ENCODE data around the gene PTPRD.

The PTPRD gene

DNA sequence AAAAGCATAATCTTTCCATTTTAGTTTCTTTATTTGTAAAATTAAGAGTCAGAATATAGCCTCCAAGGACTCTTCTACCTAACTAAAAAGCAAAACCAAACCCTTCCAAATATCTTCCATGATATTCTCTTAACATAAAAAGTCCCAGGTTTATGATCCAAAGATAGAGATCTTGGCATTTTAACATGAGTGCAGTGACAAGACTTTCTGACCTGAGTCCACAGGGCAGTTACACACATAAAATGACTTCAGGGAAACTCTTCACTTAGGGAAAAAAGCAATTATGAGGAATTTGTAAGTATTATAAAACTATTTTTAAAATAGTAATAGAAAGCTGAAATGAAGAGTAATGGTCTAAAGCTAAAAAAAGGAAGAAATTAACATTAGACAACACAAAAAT, 2040.6 kb downstream of the PTPRD start:
- no peak for DNase-seq (ENCODE audit: low read depth)

DNA sequence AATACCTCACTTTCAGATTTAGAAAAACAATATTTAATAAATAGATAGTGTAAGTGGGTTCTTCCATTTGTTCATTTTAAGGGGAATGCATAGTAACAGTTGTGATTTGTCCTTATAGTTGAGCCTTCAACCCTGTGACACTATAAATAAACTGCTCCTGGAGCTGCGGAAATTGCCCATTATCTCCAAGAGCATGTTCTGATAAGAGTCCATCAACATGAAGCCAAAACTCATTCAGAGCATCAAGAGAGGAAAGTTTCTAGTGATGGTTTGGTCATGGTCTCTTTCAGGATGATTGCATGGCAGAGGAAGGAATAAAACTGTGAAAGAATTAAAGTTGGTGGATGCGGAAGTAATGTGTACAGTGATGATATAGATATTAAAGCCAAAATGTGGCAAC, 2041.2 kb downstream of the PTPRD start:
- DNase-seq (ENCODE audit: low read depth): no peak

DNA sequence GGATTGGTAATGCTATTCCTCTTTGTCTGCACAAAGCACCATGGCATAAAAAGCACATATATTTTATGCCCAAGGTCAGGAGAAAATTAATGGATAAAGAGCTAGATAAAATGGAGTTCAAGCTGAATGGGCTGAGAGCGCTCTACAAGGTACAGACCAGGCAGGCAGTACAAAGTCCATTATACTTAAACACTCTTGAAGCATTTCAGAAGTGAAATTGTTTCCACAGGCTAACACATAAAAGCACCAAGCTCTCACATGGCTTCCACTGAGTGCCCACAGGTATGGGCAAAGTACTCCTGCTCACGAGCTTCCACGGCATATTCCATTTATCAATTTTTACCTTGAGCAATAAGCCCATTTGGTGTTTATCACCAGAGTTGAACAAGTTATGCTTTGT, 2042.0 kb downstream of the PTPRD start:
- DNase-seq (ENCODE audit: low read depth): no peak

DNA sequence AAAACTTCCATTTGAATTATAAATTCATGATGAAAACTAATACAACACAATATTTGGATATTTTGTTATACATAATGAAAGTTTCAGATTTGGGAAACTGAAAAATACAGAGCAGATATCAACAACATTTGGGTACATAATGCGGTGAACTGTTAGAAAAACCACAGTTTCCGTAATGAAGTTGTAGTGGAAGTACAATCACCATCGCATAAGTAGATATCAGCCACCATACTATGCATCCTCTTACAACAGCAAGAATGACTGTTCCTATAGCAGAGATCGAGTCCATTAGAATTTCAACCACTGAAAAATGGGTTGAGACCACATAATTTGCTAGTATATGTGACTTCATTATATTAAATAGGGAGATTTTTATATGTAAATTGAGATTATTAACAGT, 2043.0 kb downstream of the PTPRD start:
- no peak for DNase-seq (ENCODE audit: low read depth)

DNA sequence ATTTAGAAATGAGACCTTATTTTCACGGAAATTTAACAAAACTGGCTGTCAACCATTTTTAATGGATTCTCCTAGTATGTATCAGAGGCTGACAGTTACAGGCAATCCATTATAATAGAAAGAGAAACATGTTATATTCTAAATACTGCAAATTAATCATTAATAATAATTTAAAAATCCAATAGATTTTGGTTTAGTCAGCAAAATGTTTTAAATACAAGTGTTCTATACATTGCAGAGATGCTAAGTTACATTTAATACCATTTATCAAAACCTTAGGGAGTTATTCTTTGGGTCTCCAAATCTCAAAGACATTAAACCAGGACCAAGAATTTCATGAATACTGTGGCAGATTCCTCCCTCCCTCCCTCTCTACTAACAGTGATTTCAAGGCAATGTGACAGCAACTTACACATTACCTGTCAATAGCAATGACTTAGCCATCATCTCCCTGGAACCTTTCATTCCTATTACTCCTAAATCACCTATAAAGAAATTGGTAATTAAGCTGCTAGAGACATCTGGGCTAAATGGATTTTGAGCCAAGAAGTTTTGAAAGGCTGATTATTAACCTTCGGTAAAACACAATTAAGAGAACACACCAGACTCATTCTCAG, 2044.7 kb downstream of the PTPRD start:
- no peak for DNase-seq (ENCODE audit: low read depth)

DNA sequence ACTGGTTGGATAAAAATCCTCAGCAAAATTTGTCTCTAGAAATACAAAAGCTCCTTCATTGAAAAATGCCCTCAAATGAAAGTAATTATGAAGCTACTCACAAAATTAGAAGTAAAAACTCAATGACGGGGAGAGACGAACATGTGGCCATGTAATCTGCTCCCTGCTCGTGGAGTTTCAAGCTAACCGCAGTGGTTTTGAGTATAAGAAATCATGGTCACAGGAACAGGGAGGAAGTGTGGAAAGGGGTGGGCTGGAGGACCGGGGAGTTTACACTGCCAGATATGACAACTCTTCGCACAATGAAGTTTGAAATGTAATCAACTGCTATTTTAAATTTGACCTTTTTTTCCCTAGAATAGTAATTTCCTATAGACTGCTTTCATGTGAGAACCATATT, 2047.8 kb downstream of the PTPRD start:
- DNase-seq (ENCODE audit: low read depth): no peak

DNA sequence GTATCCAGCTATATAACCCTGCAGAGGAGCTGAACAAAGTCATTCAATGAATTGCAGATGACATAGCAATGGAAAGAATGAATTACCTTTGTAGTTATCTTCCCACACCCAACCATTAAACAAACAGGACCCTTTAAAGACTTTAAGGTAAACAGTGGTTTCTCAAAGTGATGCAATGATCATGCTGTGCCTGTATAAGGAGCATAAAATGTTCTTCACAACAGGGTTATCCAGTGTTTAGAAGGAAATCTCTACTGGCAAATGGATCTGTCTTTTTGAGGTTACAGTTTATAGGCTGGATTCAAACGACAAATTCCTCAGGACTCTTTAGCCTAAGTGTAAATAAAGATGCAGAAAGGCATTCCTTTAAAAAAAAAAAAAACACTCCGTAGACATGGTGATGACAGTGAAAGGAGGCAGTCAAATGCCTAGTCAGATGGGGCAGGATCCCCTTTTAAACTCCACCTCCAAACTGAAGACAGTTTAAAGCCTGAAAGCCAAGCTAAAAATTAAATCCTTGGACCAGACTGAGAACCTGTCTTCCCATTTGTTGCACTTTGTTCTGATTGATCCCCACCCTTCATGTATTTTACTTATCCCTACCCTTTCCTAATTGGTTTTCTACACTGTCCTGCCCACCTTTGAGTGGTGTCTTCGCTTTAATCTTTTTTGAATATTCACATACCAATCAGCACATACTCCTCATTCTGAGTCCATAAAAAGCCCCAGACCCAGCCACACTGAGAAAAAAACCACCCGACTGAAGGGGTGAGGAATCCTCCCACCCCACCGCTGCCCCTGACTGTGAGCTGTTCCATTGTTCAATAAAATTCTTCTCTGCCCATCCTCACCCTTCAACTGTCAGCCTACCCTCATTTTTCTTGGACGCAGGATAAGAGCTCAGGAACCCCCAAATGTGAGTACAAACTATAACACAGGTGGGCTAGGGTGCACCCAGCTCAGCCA, 2052.0 kb downstream of the PTPRD start:
- no peak for DNase-seq (ENCODE audit: low read depth)

DNA sequence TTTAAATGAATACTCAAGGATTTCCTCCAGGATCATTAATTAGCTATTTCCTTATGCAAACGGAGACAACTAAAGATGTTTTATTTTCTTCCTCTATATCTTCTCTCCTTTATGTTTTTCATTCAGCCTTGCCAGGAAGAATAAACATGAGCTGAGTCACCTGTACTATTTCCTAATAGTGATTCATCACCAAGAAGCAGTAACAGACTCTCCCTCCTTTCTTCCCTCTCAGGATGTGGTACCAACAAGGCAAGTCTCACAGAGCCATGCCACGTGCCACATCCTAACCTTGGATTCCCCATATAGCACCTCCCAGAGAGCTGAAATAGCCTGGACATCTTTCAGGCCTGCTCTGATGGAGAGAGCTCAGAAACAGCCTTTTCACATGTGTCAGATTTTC, 2054.6 kb downstream of the PTPRD start:
- no peak for DNase-seq (ENCODE audit: low read depth)

DNA sequence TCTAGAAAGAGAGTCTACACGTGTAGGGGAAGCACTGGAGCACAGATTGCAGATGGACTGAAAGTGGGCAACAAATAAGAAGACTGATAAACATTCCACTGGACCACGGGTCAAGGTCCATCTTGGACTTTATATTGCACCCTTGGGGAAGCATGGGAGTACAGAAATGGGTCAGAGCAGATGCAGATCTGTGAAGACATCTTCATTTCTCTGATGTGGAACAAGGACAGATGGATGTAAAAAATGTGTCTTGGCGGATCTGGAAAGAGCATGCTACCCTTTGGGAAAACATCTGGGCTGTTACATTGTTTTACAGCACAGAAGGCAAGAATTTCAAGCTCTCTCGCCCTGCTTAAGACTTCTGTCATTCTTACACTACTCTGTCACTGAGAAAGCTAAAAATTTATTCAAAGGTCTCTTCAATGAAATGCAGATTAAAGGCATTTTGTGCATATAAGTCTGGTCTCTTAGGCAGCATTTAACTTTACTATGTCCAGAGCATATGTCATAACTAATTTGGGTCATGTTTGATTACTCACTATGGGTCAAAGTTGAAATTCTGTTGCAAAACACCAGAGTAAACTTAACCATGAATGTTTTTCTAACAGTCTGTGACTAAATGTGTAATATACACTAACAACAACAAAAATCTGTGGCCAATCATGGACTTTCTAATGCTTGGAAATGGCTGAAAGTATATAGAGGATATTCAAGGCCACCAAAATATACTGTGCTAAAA, 2056.9 kb downstream of the PTPRD start:
- no peak for DNase-seq (ENCODE audit: low read depth)

DNA sequence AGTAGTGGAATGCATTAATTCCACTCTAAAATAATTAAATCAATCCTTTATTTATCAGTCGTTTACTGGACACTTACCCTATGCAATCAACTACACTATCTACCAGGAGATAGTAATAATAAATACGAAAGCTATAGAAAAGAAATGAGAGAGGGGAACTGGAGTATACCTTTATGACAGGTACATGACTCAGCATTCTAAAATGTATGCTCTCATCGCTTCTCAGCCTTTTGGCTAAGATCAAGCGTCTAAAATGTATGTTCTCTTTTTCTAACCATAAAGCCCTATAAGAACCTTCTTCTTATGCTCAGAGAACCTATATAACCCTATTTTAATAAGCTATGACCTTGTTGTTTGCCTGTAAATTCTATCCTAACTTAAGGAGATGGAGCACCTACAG, 2059.4 kb downstream of the PTPRD start:
- DNase-seq (ENCODE audit: low read depth): no peak

DNA sequence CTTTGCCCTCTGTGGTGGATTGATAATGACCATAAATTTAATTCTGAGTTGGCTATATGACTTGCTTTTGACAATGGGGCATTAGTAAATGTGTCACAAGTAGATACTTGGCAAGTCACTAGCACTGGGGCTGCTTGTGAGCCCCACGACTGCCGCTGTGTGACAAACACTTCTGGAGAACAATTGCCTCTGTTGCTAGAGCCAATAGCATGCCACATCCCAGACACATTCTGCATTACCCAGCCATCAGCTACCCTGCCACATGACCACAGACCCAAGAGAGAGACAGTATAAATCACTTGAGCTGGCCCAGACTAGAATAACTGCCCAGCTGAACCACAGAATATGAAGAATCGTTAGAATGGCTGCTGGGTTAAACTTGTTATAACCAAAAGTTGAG, 2060.1 kb downstream of the PTPRD start:
- DNase-seq (ENCODE audit: low read depth): no peak

DNA sequence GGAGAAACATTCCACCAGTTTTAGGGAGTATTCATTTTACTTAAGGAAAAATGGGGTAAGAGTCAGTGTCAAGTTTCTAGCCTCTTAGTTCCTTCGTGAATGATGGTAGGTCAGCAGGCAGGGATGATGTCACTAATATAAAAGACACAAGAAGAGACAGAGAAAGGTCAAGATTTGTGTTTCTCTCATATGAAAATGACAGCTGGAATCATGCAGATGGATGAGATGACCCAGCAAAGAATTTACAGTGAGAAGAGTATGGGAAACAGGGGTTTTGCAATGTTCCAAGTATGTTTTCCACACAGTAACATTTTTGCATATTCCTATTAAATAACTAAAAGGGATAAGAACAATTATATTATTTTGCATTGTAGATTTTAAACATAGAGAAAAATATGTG, 2063.6 kb downstream of the PTPRD start:
- no peak for DNase-seq (ENCODE audit: low read depth)

DNA sequence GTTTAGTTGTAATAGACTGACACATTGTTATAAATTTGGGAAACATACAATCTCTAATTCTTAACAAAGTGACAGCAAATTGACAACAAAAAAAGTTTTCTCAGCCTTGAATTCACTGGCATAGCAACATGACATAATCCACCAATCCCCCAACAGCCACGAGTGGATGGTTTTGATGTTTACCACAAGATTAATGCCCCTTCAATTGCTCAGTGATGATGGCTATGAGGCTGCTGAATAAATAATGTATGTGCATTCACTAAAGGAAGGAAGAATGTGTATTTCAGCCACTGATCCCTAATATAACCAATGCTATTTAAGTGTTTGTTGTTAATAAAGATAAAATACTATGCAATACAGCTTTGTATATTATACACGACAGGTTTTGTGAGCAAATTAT, 2069.6 kb downstream of the PTPRD start:
- DNase-seq (ENCODE audit: low read depth): no peak

DNA sequence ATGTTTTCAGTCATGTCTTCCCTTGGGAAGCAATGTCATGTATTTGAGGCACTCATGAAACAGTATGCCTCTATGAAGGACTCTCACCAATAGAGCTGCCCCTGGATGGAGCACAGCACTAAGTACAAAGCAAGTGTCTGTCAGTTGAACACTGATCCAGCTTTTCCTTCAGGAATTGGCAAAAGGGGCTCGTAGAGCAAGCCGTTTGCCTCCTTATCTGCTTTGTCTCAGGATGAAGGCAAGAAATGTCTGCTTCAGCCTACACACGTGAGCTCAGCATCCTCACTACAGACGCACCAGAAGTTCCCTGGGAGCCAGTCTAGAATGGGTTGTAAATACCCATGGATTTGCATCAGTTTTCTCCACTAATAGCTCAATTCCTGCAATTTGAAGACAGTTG, 2070.3 kb downstream of the PTPRD start:
- no peak for DNase-seq (ENCODE audit: low read depth)

DNA sequence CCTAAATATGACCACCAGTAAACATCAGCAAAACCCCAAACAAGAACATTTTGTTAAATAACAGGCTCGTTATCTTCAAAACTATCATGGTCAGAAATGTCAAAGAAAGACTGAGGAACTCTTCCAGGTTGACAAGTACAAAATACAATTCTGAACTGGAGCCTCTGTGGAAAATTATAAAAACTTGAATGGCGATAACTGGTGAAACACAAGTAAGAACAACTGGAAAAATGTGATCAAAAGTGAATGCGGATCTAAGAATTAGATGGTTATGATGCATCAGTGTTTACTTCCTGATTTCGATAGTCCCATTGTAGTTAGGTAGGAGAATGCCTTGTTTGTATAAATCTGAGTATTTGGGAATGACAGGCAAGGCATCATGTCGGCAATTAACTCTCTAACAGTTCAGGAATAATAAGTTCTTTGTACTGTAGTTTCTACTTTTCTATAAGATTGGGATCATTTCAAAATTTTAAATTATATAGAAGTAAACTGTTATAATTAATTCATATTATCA, 2073.1 kb downstream of the PTPRD start:
- DNase-seq (ENCODE audit: low read depth): no peak

DNA sequence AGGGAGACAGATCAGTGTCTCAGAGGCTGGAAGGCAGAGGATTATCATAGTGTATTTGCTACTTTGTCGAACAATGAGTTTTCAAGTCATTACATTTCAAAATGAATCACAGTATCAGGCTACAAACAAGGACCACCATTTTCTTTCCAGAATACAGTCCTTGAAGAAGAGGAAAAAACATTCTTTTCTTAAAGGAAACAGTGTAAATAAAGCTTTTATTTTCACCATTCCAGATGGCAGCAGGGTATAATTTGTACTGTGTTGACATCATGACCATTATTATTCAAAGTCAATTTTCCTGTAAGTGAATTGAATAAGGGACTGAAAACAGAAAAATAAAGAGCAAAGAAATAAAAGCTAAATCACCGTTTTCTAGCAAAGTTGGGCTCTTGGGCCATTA, 2076.0 kb downstream of the PTPRD start:
- no peak for DNase-seq (ENCODE audit: low read depth)

DNA sequence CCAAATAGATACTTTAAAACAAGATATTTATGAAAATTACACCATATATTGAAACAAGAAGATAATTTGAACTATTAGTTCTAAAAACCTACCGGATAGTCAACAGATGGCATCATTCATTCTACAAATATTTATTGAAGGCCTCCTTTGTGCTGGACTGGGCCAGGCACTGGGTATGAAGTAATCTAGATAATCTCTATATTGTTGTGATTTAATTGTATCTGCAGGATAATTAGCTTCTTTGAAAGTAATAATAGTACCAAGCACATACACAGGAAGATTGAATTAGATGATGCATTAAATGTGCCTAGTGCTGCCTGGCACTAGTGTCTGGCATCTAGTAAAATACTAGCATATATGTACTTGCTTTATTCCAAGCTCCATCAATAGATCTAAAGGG, 2078.0 kb downstream of the PTPRD start:
- no peak for DNase-seq (ENCODE audit: low read depth)

DNA sequence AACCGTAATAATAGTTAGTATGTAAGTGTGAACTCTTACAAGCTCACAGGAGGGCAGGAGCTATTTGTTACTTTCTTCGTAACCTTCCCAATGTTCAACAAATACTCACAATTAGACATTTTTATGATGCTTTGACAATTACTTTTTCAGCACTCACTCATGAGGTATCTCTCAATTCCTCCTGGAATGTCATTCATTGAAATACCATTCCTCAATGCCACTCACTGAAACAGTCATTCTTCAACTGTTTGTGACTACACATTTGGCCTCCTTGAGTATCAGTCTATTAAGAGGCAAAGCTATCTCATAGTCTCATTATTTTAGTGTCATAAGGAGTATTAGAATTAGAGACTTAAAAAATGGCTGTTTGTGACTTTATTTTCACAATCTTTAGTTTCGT, 2079.1 kb downstream of the PTPRD start:
- DNase-seq (ENCODE audit: low read depth): no peak

DNA sequence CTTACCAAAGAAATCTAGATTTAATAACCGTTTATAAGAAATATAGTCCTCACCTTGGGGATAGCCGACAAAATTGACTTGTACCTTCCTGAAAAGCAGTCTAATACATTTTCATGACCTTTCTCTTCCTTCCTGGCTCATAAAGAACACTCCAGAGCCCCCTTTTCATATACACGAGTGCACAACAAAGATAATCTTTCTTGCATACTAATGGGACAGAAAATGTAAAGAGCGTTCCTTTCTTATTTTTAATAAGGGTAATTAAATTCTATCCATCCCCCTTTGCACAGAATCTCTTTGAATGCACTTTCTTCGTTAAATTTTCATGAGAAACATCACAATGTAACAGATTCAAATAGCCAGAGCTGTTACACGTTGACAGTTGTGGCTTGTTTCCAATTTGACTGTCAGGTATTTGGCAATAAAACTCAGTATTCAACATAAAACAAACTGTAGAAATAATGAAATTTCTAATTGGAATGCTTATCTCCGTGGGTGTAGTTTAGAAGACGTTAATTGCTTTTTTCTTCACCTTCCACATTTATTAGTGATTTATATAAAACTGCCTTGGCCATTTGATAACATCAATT, 2080.9 kb downstream of the PTPRD start:
- DNase-seq (ENCODE audit: low read depth): no peak

DNA sequence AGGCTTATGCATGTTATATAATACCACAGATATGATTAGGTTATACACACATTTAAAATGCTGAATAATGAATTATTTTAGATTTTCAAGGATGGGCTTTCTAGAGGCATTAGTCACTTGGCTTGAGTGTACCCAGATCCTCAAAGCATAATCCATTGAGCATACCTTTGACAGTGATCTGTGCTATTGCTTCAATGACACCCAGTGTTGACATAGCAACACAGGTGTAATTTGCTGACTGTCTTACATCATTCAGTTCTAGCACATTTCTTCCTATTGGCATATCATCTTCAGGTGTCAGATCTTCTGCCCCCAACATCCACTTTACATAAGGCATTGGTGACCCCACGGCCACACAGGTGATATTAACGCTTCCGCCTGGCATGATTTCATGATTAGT, 2091.7 kb downstream of the PTPRD start:
- no peak for DNase-seq (ENCODE audit: low read depth)

DNA sequence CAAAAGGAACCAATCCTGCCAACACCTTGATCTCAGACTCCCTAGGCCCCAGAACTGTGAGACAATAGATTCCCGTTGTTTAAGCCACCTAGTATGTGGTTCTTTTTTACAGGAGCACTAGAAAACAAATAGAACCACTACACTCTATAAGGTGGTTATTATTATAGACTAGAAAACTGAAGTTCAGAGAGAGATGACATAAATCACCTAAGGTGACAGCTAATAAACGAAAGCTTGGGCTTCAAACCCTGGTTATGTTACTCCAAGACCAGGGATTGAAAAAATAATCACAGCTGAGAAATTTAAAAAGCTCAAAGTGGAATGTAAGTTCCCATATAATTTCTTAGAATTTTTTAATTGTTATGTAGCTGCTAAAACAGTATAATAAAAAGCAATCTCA, 2097.1 kb downstream of the PTPRD start:
- no peak for DNase-seq (ENCODE audit: low read depth)

DNA sequence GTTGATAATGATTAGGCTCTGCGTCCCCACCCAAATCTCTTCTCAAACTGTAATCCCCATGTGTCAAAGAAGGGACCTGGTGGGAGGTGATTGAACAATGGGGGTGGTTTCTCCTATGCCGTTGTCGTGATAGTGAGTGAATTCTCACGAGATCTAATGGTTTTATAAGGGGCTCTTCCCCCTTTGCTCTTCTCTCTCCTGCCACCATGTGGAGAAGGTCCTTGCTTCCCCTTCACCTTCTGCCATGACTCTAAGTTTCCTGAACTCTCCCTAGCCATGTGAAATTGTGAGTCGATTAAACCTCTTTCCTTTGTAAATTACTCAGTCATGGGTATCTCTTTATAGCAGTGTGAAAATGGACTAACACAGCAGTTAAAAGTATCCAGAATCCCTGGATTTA, 2098.0 kb downstream of the PTPRD start:
- DNase-seq (ENCODE audit: low read depth): no peak
